Measurements from ENCODE around the gene COL4A6. TPM values are rescaled to one million over a fixed set of nuclear protein-coding genes. Genes with fewer than 3 reads are reported as not detected.

COL4A6 gene
- total and polyA plus RNA-seq, 2 of the 8 experiments (the other 6 are each of a cell fraction or from before 2014, with no cell fraction given): 5.9 to 11.8 TPM

DNA sequence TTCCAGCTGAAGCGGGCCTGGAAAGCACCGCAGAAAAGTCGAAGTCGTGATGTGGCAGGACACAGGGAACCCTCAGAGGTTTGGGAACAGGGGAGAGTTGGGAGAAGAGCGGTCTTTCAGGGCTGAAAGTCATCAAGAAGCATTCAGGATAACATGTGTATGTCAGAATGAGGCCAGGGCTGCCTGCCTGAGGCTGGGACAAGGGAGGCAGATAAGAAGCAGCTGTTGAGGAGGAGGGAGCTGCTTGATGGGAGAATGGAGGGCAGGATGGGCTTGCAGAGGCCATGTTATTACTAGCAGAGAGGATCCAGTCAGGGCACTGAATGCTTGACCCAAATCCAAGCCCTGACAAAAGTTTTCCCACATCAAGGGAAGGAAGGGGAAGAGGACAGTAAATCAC is 214.6 kb downstream of the COL4A6 start:
- Histone ChIP-seq H3K36me3 (ENCODE audit: control insufficient read depth in 2 of 4, insufficient read depth in 4 of 4, low read length in 3 of 4) (no peaks in the 10 kb centered on the region), H4K20me1 (replicated peaks in 1 of 2; ENCODE audit: control insufficient read depth in 1 of 2, insufficient read depth in 2 of 2, low read length in 2 of 2) (no peaks in the 10 kb centered on the region), H3K9me3 (ENCODE audit: insufficient read depth in 2 of 2, low read depth in 1 of 2, low read length in 1 of 2) (no peaks in the 10 kb centered on the region), H3K79me1 (ENCODE audit: low read depth, low read length) (no peaks in the 10 kb centered on the region), H2BK15ac (ENCODE audit: low read length) (no peak overlapping the region), H3K14ac (ENCODE audit: insufficient read length) (no peak overlapping the region), H3K18ac (ENCODE audit: extremely low read depth, low read length) (no peak overlapping the region), H3K4ac (replicated peaks; ENCODE audit: insufficient read length, low read depth, low read length) (no peak overlapping the region), H2BK12ac (ENCODE audit: low read depth, low read length) (no peak overlapping the region), H3K9ac (replicated peaks in 1 of 4; ENCODE audit: extremely low read depth in 1 of 4, low read depth in 3 of 4, low read length in 3 of 4) (no peak overlapping the region), H3K4me3 (ENCODE audit: extremely low read depth in 1 of 4, insufficient read depth in 2 of 4, low read depth in 3 of 4, low read length in 4 of 4) (no peak overlapping the region), H3K56ac (replicated peaks; ENCODE audit: insufficient read length, low read depth, low read length) (no peak overlapping the region), H2BK20ac (ENCODE audit: low read length) (no peak overlapping the region), H2BK120ac (replicated peaks; ENCODE audit: low read depth, low read length) (no peak overlapping the region), H4K5ac (ENCODE audit: insufficient read length, low read depth, low read length) (no peak overlapping the region), H2AK5ac (ENCODE audit: low read depth, low read length) (no peak overlapping the region), H4K91ac (replicated peaks; ENCODE audit: insufficient read length, low read length) (no peak overlapping the region), H3K79me2 (ENCODE audit: control insufficient read depth in 1 of 2, insufficient read depth in 2 of 2, low read length in 2 of 2) (no peaks in the 10 kb centered on the region), H3K4me1 (replicated peaks in 1 of 4; ENCODE audit: control insufficient read depth in 3 of 4, insufficient read depth in 4 of 4, low read length in 3 of 4) (no peaks in the 10 kb centered on the region), H3K27ac (ENCODE audit: low read depth, low read length) (no peak overlapping the region), H3K23ac (ENCODE audit: insufficient read length) (no peak overlapping the region), H3K4me2 (ENCODE audit: insufficient read depth in 1 of 2, low read depth in 2 of 2, low read length in 2 of 2) (no peak overlapping the region), H2BK5ac (ENCODE audit: low read depth, low read length) (no peak overlapping the region), H2AFZ (ENCODE audit: low read length) (no peak overlapping the region), H4K8ac (ENCODE audit: extremely low read depth, insufficient read depth, low read length) (no peak overlapping the region), H3K27me3 (replicated peaks in 1 of 4; ENCODE audit: control insufficient read depth in 3 of 4, extremely low read depth in 1 of 4, insufficient read depth in 3 of 4, low read length in 3 of 4) (no peaks in the 10 kb centered on the region), H3K23me2 (ENCODE audit: low read depth, low read length) (no peaks in the 10 kb centered on the region)
- no peak for FAIRE-seq
- WGBS, 2 experiments (ENCODE audit: extremely low coverage in 1 of 2, insufficient coverage in 1 of 2, insufficient read length in 1 of 2, insufficient replicate concordance in 2 of 2, low coverage in 1 of 2, low lambda C conversion rate in 2 of 2, missing lambda C conversion rate in 1 of 2): 94% methylated on average over 5 of the region's 5 CpGs; no CpG with 5 or more reads in 1 of the 2 experiments
- ChIA-PET CTCF (ENCODE audit: partially characterized antibody) (interaction anchor here (0.9 to 4.1 kb wide), 26 partner anchors 8 to 443 kb away, joined by 3 to 38 read pairs (median 4); no protein-coding TSS in a partner anchor), POLR2A (ENCODE audit: partially characterized antibody) (no interaction called here)
- no peak for DNase-seq (ENCODE audit: low read depth in 1 of 2, low spot score in 2 of 2)
- TF ChIP-seq KDM4A (IDR thresholded peaks at IDR 0.05; ENCODE audit: low read depth, low read length, severe bottlenecking): no peak
- no peak for TF ChIP-seq JUN (IDR thresholded peaks at IDR 0.05; ENCODE audit: low read depth, low read length)
- TF ChIP-seq GABPA (IDR thresholded peaks at IDR 0.05; ENCODE audit: borderline replicate concordance, insufficient read depth, low read length): no peak

Measured in H1 (cell line).